ENCODE data around the gene GLRA3. TPM values are rescaled to one million over a fixed set of nuclear protein-coding genes. Genes with fewer than 3 reads are reported as not detected.

The GLRA3 gene
- total and polyA plus RNA-seq, 2 of the 8 experiments (the other 6 are each of a cell fraction or from before 2014, with no cell fraction given), result 0.02 TPM; not detected in 1

- Histone ChIP-seq H4K5ac (ENCODE audit: insufficient read length, low read depth, low read length) (no peak overlapping the region), H3K9ac (replicated peaks in 1 of 4; ENCODE audit: extremely low read depth in 1 of 4, low read depth in 3 of 4, low read length in 3 of 4) (no peak overlapping the region), H2BK15ac (ENCODE audit: low read length) (no peak overlapping the region), H3K56ac (replicated peaks; ENCODE audit: insufficient read length, low read depth, low read length) (no peak overlapping the region), H3K79me1 (ENCODE audit: low read depth, low read length) (no peaks in the 10 kb centered on the region), H3K79me2 (ENCODE audit: control insufficient read depth in 1 of 2, insufficient read depth in 2 of 2, low read length in 2 of 2) (no peaks in the 10 kb centered on the region), H4K8ac (ENCODE audit: extremely low read depth, insufficient read depth, low read length) (no peak overlapping the region), H3K14ac (ENCODE audit: insufficient read length) (no peak overlapping the region), H2BK20ac (ENCODE audit: low read length) (no peak overlapping the region), H2AFZ (ENCODE audit: low read length) (no peak overlapping the region), H4K91ac (replicated peaks; ENCODE audit: insufficient read length, low read length) (no peak overlapping the region), H3K23me2 (ENCODE audit: low read depth, low read length) (no peaks in the 10 kb centered on the region), H3K36me3 (ENCODE audit: control insufficient read depth in 2 of 4, insufficient read depth in 4 of 4, low read length in 3 of 4) (no peaks in the 10 kb centered on the region), H4K20me1 (replicated peaks in 1 of 2; ENCODE audit: control insufficient read depth in 1 of 2, insufficient read depth in 2 of 2, low read length in 2 of 2) (no peaks in the 10 kb centered on the region), H3K9me3 (ENCODE audit: insufficient read depth in 2 of 2, low read depth in 1 of 2, low read length in 1 of 2) (no peaks in the 10 kb centered on the region), H3K27ac (ENCODE audit: low read depth, low read length) (no peak overlapping the region), H3K18ac (ENCODE audit: extremely low read depth, low read length) (no peak overlapping the region), H2AK5ac (ENCODE audit: low read depth, low read length) (no peak overlapping the region), H3K23ac (ENCODE audit: insufficient read length) (no peak overlapping the region), H2BK12ac (ENCODE audit: low read depth, low read length) (no peak overlapping the region), H3K4ac (replicated peaks; ENCODE audit: insufficient read length, low read depth, low read length) (no peak overlapping the region), H2BK120ac (replicated peaks; ENCODE audit: low read depth, low read length) (no peak overlapping the region), H3K4me2 (ENCODE audit: insufficient read depth in 1 of 2, low read depth in 2 of 2, low read length in 2 of 2) (no peak overlapping the region), H2BK5ac (ENCODE audit: low read depth, low read length) (no peak overlapping the region), H3K4me3 (ENCODE audit: extremely low read depth in 1 of 4, insufficient read depth in 2 of 4, low read depth in 3 of 4, low read length in 4 of 4) (no peak overlapping the region), H3K27me3 (replicated peaks in 1 of 4; ENCODE audit: control insufficient read depth in 3 of 4, extremely low read depth in 1 of 4, insufficient read depth in 3 of 4, low read length in 3 of 4) (no peaks in the 10 kb centered on the region), H3K4me1 (replicated peaks in 1 of 4; ENCODE audit: control insufficient read depth in 3 of 4, insufficient read depth in 4 of 4, low read length in 3 of 4) (no peaks in the 10 kb centered on the region)
- ChIA-PET CTCF (ENCODE audit: partially characterized antibody) (interaction anchor here (0.8 to 1.5 kb wide), 3 partner anchors 114 to 317 kb away, joined by 3 read pairs; partner anchors contain the start of gene HPGD), POLR2A (ENCODE audit: partially characterized antibody) (interaction anchor here (0.9 kb wide), 1 partner anchor 11 kb away, joined by 3 read pairs; no protein-coding TSS in a partner anchor)
- 100% methylated on average over 1 of the region's 1 CpG; no CpG with 5 or more reads in 1 of the 2 experiments for WGBS, 2 experiments (ENCODE audit: extremely low coverage in 1 of 2, insufficient coverage in 1 of 2, insufficient read length in 1 of 2, insufficient replicate concordance in 2 of 2, low coverage in 1 of 2, low lambda C conversion rate in 2 of 2, missing lambda C conversion rate in 1 of 2)
- DNase-seq (ENCODE audit: low read depth in 1 of 2, low spot score in 2 of 2) (no peak), FAIRE-seq (no peak)
- TF ChIP-seq FOSL1 (IDR thresholded peaks at IDR 0.05; ENCODE audit: insufficient read depth, low read depth, low read length) (no peak), EZH2 (IDR thresholded peaks at IDR 0.05; ENCODE audit: low read depth, low read length, severe bottlenecking) (no peak), EP300 (IDR thresholded peaks at IDR 0.05; ENCODE audit: borderline replicate concordance in 1 of 2, low read depth in 2 of 2, low read length in 2 of 2) (no peak), TBP (IDR thresholded peaks at IDR 0.05; ENCODE audit: low read depth, low read length) (no peak), SAP30 (IDR thresholded peaks at IDR 0.05; ENCODE audit: insufficient read depth, insufficient replicate concordance, low read length) (no peak), MAFK (IDR thresholded peaks at IDR 0.05; ENCODE audit: low read depth, low read length) (no peak), CHD1 (IDR thresholded peaks at IDR 0.05; ENCODE audit: low read depth, low read length) (no peak), ATF3 (IDR thresholded peaks at IDR 0.05; ENCODE audit: insufficient read depth, low read depth, low read length) (no peak)
These were observed 193.3 kb downstream of the GLRA3 start for GRCh38 chr4:174635732-174636131.

Measured in H1 (cell line).